Caco-2 (cell line): ENCODE data around the gene PYM1. TPM values are rescaled to one million over a fixed set of nuclear protein-coding genes. Genes with fewer than 3 reads are reported as not detected.
A peak's percentile ranks its signal among the peaks of the same experiment; 100 is the strongest.

Experiments
- BruUV-seq: library from RNA; stranded (reverse); fragments of 400-500 nt; replicated peaks from 2 replicates; lab custom pipeline; 2021; lab: Mats Ljungman, UMichigan
- CTCF ChIA-PET: fragments of 300-600 bp; sonication (Branson Sonifier 250); formaldehyde crosslinking; loops from one replicate; lab custom pipeline; 2022; ENCODE audit warnings: antibody characterized with exemption; lab: Charles Lee
- POLR2A ChIA-PET: fragments of 300-600 bp; sonication (Branson Sonifier 250); formaldehyde crosslinking; loops from one replicate; lab custom pipeline; 2022; ENCODE audit warnings: antibody characterized with exemption; lab: Charles Lee
- DNase-seq, 2 experiments: peaks; one replicate each; pipeline versions ENCODE4 v3.0.0 to v3.0.0-alpha.2; 2020 to 2022
- H3K27me3 ChIP-seq: replicated peaks from 2 replicates; pipeline ENCODE4 v1.6.0; 2011; ENCODE audit warnings: low read length; ENCODE audit not compliant: control insufficient read depth, insufficient read depth
- H3K36me3 ChIP-seq: 2 replicates; pipeline ENCODE4 v1.5.1; 2011; ENCODE audit warnings: low read length; ENCODE audit not compliant: control insufficient read depth, insufficient read depth
- H3K4me1 ChIP-seq: fragments of 250-450 bp; sonication (Bioruptor Pico); 2 replicates; pipeline ENCODE4 v1.5.1; 2020; ENCODE audit warnings: mild to moderate bottlenecking
- H3K4me3 ChIP-seq: 2 replicates; pipeline ENCODE4 v1.5.1; 2011; ENCODE audit warnings: low read depth, mild to moderate bottlenecking, control low read depth, low read length
- H3K9me3 ChIP-seq: fragments of 250-450 bp; sonication (Bioruptor Pico); 2 replicates; pipeline ENCODE4 v1.5.1; 2020; ENCODE audit warnings: mild to moderate bottlenecking, moderate library complexity
- H3K27ac Mint-ChIP-seq: one replicate; pipeline ENCODE4 v1.8.0; 2022; ENCODE audit warnings: mixed read lengths; ENCODE audit not compliant: unreplicated experiment
- H3K27me3 Mint-ChIP-seq: one replicate; pipeline ENCODE4 v1.8.0; 2022; ENCODE audit warnings: mixed read lengths; ENCODE audit not compliant: insufficient read depth, unreplicated experiment
- H3K36me3 Mint-ChIP-seq: one replicate; pipeline ENCODE4 v1.8.0; 2022; ENCODE audit warnings: mild to moderate bottlenecking, mixed read lengths; ENCODE audit not compliant: insufficient read depth, unreplicated experiment
- H3K4me1 Mint-ChIP-seq: one replicate; pipeline ENCODE4 v1.8.0; 2022; ENCODE audit warnings: low read depth, mixed read lengths; ENCODE audit not compliant: unreplicated experiment
- H3K4me3 Mint-ChIP-seq: one replicate; pipeline ENCODE4 v1.8.0; 2022; ENCODE audit warnings: mild to moderate bottlenecking, moderate library complexity, mixed read lengths; ENCODE audit not compliant: unreplicated experiment
- H3K9me3 Mint-ChIP-seq: one replicate; pipeline ENCODE4 v1.8.0; 2022; ENCODE audit warnings: mixed read lengths; ENCODE audit not compliant: unreplicated experiment
- CTCF ChIP-seq, 2 experiments: fragments of 200-600 bp in 1 of 2; IDR thresholded peaks; 1 replicate in 1 of 2; 2 replicates in 1 of 2; pipeline versions ENCODE4 v1.5.1 to v1.8.0; 2011 to 2022; ENCODE audit warnings: antibody characterized with exemption in 1 of 2, control low read depth in 1 of 2, inconsistent platforms in 1 of 2, low read depth in 1 of 2, low read length in 1 of 2, mild to moderate bottlenecking in 1 of 2, moderate library complexity in 1 of 2; ENCODE audit not compliant: insufficient read depth in 1 of 2, severe bottlenecking in 1 of 2, unreplicated experiment in 1 of 2
- intact Hi-C: fragments of 100-400 bp; cut with micrococcal nuclease; formaldehyde crosslinking; loops from one replicate; pipeline ENCODE4 v1.10.0; 2022; ENCODE audit not compliant: unreplicated experiment
- total RNA-seq: library from RNA; stranded (reverse); gene quantifications from 2 replicates; pipeline ENCODE4 v1.2.3, GENCODE V29; 2022

The PYM1 gene
- total RNA-seq, 1 experiment from 2014 or later: 47.2 TPM

GRCh38 chr12:55932551-55932910 lies 4.8 kb upstream of the PYM1 start:
- ChIA-PET CTCF (interaction anchor here (0.8 to 2.2 kb wide), 4 partner anchors 41 to 192 kb away, joined by 3 to 7 read pairs (median 6); partner anchors contain the start of genes ORMDL2 and RAB5B), POLR2A (interaction anchor here (1.0 to 1.2 kb wide), 2 partner anchors 42 to 103 kb away, joined by 3 to 5 read pairs; partner anchors contain the start of genes DNAJC14 and RAB5B)
- TF ChIP-seq CTCF (IDR thresholded peaks at IDR 0.05; ENCODE audit: insufficient read depth in 1 of 2, low read depth in 1 of 2, low read length in 1 of 2, severe bottlenecking in 1 of 2, unreplicated experiment in 1 of 2): no peak
- Histone ChIP-seq H3K4me1 (peaks cover 33% of the 10 kb centered on the region), H3K27me3 (no peaks in the 10 kb centered on the region), H3K4me3 (peak overlapping the region; percentile 80), H3K36me3 (no peaks in the 10 kb centered on the region), H3K9me3 (no peaks in the 10 kb centered on the region)
- Mint-ChIP-seq H3K4me1 (peaks cover 23% of the 10 kb centered on the region), H3K4me3 (peak overlapping the region; percentile 90), H3K27me3 (no peaks in the 10 kb centered on the region), H3K36me3 (peaks cover 16% of the 10 kb centered on the region), H3K27ac (peak overlapping the region; percentile 20), H3K9me3 (no peaks in the 10 kb centered on the region)
- TSS peak; percentile 3 for BruUV-seq
- no peak for DNase-seq
- intact Hi-C loops: loop anchor here (5.0 kb wide), 1 partner anchor 95 kb away; no protein-coding TSS in a partner anchor

- H3K36me3 ChIP-seq: no peaks in the 10 kb centered on the region
- Mint-ChIP-seq H3K27me3 (no peaks in the 10 kb centered on the region), H3K36me3 (peaks cover 21% of the 10 kb centered on the region), H3K4me1 (peaks cover 23% of the 10 kb centered on the region), H3K9me3 (no peaks in the 10 kb centered on the region), H3K4me3 (peak overlapping the region; percentile 90), H3K27ac (peak overlapping the region; percentile 49)
- no peaks in the 10 kb centered on the region for H3K27me3 ChIP-seq
- peaks cover 33% of the 10 kb centered on the region for H3K4me1 ChIP-seq
- peak in 1 of 2 experiments; percentile 51 for DNase-seq
- ChIA-PET POLR2A (interaction anchor here (0.6 to 1.0 kb wide), 4 partner anchors 42 to 103 kb away, joined by 3 to 5 read pairs (median 4); partner anchors contain the start of genes DNAJC14, RAB5B and SUOX), CTCF (interaction anchor here (0.6 to 2.2 kb wide), 9 partner anchors 8 to 192 kb away, joined by 3 to 7 read pairs (median 3); partner anchors contain the start of genes ORMDL2 and RAB5B)
- peak overlapping the region; percentile 80 for H3K4me3 ChIP-seq
- intact Hi-C loops: loop anchor here (2.0 to 5.0 kb wide), 2 partner anchors 41 to 95 kb away; no protein-coding TSS in a partner anchor
- no peaks in the 10 kb centered on the region for H3K9me3 ChIP-seq
- no peak for TF ChIP-seq CTCF (IDR thresholded peaks at IDR 0.05; ENCODE audit: insufficient read depth in 1 of 2, low read depth in 1 of 2, low read length in 1 of 2, severe bottlenecking in 1 of 2, unreplicated experiment in 1 of 2)
- BruUV-seq: no TSS peak
Observed at GRCh38 chr12:55931780-55932550, 4.3 kb upstream of the PYM1 start.

GRCh38 chr12:55931317-55931779 lies 3.7 kb upstream of the PYM1 start:
- no peaks in the 10 kb centered on the region for H3K27me3 ChIP-seq
- Mint-ChIP-seq H3K4me1 (peaks cover 23% of the 10 kb centered on the region), H3K27ac (peak overlapping the region; percentile 49), H3K4me3 (peak overlapping the region; percentile 90), H3K9me3 (no peaks in the 10 kb centered on the region), H3K27me3 (no peaks in the 10 kb centered on the region), H3K36me3 (peaks cover 26% of the 10 kb centered on the region)
- DNase-seq: no peak
- ChIA-PET CTCF (interaction anchor here (0.6 to 2.2 kb wide), 9 partner anchors 9 to 191 kb away, joined by 3 to 7 read pairs (median 3); partner anchors contain the start of genes ORMDL2 and RAB5B), POLR2A (interaction anchor here (0.6 to 1.0 kb wide), 4 partner anchors 43 to 102 kb away, joined by 3 to 5 read pairs (median 4); partner anchors contain the start of genes DNAJC14, RAB5B and SUOX)
- no peak for TF ChIP-seq CTCF (IDR thresholded peaks at IDR 0.05; ENCODE audit: insufficient read depth in 1 of 2, low read depth in 1 of 2, low read length in 1 of 2, severe bottlenecking in 1 of 2, unreplicated experiment in 1 of 2)
- BruUV-seq: no TSS peak
- intact Hi-C loops: loop anchor here (2.0 to 5.0 kb wide), 2 partner anchors 41 to 96 kb away; no protein-coding TSS in a partner anchor
- peak overlapping the region; percentile 80 for H3K4me3 ChIP-seq
- no peaks in the 10 kb centered on the region for H3K36me3 ChIP-seq
- no peaks in the 10 kb centered on the region for H3K9me3 ChIP-seq
- H3K4me1 ChIP-seq: peaks cover 33% of the 10 kb centered on the region
